ENCODE measurements around the gene ATG10.
"Not testable (repeated sequence)": the region's sequence is repeated elsewhere in the genome, so short reads cannot be mapped to it uniquely, and the experiment has no call there.

The ATG10 gene

DNA sequence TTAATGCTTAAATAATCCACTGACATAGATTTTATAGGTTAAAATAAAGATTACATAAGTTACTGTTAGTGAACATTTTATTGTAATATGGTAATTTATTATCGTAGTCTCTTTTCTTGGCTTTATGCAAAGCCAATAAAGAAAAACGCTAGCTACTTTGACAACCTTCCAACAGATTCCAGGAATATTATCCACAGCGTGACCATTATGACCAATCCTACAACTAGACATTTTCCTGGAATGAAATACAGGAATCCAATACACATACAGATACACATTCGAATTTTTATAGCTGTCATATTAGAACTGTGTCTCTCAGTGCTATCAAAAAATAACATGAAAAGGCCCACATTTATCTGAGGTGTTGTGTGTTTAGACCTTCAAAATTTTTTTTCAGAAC, 293.2 kb downstream of the ATG10 start:
- Histone ChIP-seq H3K36me3 (no peaks in the 10 kb centered on the region), H3K4me3 (ENCODE audit: low read depth in 1 of 2, low read length in 1 of 2) (no peak overlapping the region), H3K9me3 (no peaks in the 10 kb centered on the region), H3K27me3 (no peaks in the 10 kb centered on the region), H3K4me1 (ENCODE audit: control insufficient read depth in 1 of 2, insufficient read depth in 1 of 2, low read depth in 1 of 2, low read length in 1 of 2) (no peaks in the 10 kb centered on the region), H3K27ac (no peak overlapping the region)
- TF ChIP-seq, protein P1, sequence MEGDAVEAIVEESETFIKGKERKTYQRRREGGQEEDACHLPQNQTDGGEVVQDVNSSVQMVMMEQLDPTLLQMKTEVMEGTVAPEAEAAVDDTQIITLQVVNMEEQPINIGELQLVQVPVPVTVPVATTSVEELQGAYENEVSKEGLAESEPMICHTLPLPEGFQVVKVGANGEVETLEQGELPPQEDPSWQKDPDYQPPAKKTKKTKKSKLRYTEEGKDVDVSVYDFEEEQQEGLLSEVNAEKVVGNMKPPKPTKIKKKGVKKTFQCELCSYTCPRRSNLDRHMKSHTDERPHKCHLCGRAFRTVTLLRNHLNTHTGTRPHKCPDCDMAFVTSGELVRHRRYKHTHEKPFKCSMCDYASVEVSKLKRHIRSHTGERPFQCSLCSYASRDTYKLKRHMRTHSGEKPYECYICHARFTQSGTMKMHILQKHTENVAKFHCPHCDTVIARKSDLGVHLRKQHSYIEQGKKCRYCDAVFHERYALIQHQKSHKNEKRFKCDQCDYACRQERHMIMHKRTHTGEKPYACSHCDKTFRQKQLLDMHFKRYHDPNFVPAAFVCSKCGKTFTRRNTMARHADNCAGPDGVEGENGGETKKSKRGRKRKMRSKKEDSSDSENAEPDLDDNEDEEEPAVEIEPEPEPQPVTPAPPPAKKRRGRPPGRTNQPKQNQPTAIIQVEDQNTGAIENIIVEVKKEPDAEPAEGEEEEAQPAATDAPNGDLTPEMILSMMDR (IDR thresholded peaks at IDR 0.05): no peak

- H3K4me3 ChIP-seq (ENCODE audit: low read depth in 1 of 2, low read length in 1 of 2); H3K27me3 ChIP-seq; H3K27ac ChIP-seq; H3K9me3 ChIP-seq; H3K36me3 ChIP-seq; H3K4me1 ChIP-seq (ENCODE audit: control insufficient read depth in 1 of 2, insufficient read depth in 1 of 2, low read depth in 1 of 2, low read length in 1 of 2): not testable (repeated sequence)
These were observed 295.6 kb downstream of the ATG10 start for GRCh38 chr5:82267297-82267933.

DNA sequence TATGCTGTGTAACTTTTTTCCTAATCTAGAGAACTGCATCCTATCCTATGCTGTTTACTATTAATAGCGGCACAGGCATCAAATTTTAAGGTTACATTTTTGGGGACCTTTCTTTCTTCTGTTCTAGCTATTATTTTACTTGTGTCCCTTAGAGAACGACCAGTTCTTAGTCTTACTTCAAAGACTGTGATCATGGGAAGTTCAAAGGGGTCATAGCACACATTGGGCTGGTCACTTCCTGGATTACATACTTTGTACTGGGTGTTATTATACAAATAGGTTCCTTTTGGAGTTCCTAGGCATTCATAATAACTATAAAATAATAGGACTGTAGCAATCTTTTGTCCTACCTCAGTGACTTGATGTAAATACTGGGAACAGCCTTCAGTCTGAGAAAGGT, 297.5 kb downstream of the ATG10 start:
- H3K4me1 ChIP-seq (ENCODE audit: control insufficient read depth in 1 of 2, insufficient read depth in 1 of 2, low read depth in 1 of 2, low read length in 1 of 2); H3K27ac ChIP-seq; H3K36me3 ChIP-seq; H3K27me3 ChIP-seq; H3K4me3 ChIP-seq (ENCODE audit: low read depth in 1 of 2, low read length in 1 of 2); H3K9me3 ChIP-seq: not testable (repeated sequence)

GRCh38 chr5:82272571-82273356, 300.9 kb downstream of the ATG10 start:
- not testable (repeated sequence) for H3K4me1 ChIP-seq (ENCODE audit: control insufficient read depth in 1 of 2, insufficient read depth in 1 of 2, low read depth in 1 of 2, low read length in 1 of 2); H3K27ac ChIP-seq; H3K4me3 ChIP-seq (ENCODE audit: low read depth in 1 of 2, low read length in 1 of 2); H3K9me3 ChIP-seq; H3K27me3 ChIP-seq
- peaks cover 23% of the 10 kb centered on the region for H3K36me3 ChIP-seq

- not testable (repeated sequence) for H3K4me3 ChIP-seq (ENCODE audit: low read depth in 1 of 2, low read length in 1 of 2); H3K27ac ChIP-seq; H3K9me3 ChIP-seq; H3K27me3 ChIP-seq; H3K4me1 ChIP-seq (ENCODE audit: control insufficient read depth in 1 of 2, insufficient read depth in 1 of 2, low read depth in 1 of 2, low read length in 1 of 2)
- H3K36me3 ChIP-seq: peaks cover 23% of the 10 kb centered on the region
These were observed 301.6 kb downstream of the ATG10 start for GRCh38 chr5:82273426-82273825.

DNA sequence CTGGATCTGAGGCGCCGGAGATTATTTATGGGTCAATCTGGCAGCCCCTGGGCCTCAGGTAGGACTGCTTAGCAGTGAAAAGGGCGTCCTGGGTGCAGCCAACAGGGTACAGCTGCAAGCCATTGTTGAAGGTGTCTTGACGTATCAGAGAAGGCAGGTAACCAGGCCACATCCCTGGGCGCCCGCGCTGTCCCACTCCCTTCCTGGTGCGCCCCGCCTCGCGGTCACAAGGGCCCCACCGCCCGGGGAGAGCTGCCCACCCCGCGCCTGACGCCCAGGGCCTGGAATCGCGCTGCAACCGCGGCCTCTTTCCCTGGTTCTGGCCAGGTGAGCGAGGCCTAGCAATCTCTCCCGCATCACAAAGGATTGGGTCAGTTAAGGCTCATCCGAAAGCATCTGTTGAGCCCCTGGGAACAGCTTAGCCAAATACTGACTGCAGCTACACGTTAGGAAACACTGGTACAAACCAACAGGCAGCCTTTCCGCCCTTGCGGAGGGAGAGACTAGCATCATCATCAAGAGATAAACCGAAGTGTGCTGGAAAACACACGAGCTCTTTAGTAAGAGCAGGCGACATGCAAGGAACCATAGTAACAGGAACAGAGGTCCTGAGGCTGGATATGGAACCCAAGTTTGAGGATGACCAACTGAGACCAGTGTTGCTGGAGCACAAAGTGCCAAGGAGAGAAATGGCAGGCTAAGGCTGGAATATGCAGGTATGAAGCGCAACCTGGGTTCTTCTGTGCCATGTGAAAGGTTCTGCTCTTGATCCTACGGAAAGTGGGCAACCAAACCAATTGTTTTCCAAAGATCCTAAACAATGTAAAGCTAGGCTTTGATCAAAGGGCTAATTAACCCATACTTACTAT, 302.8 kb downstream of the ATG10 start:
- Histone ChIP-seq H3K27ac (no peak overlapping the region), H3K36me3 (peaks cover 23% of the 10 kb centered on the region), H3K27me3 (no peaks in the 10 kb centered on the region), H3K9me3 (no peaks in the 10 kb centered on the region), H3K4me1 (ENCODE audit: control insufficient read depth in 1 of 2, insufficient read depth in 1 of 2, low read depth in 1 of 2, low read length in 1 of 2) (peaks cover 12 to 13% of the 10 kb centered on the region in 2 experiments), H3K4me3 (ENCODE audit: low read depth in 1 of 2, low read length in 1 of 2) (no peak overlapping the region)
- TF ChIP-seq, protein P1 (IDR thresholded peaks at IDR 0.05): no peak

DNA sequence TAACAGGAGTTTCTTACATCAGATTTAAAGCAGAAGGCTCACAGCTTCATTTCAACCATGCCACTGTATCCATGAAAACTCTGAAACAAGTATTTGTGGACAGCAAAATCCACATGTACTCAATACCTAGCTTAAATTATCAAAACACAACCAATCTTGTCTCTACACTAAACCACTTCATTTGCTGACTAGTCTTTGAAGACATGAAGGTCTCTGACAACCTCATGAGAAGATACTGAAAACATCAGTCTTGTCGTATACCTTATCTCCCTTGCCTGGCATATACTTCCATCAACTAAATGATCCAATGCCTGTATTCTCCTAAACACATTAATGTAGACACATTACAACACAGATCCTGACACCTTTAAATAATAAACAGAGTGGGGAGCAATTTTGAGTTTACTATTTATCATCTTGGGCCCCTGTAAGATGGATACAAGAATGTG, 303.4 kb downstream of the ATG10 start:
- peaks cover 12 to 13% of the 10 kb centered on the region in 2 experiments for H3K4me1 ChIP-seq (ENCODE audit: control insufficient read depth in 1 of 2, insufficient read depth in 1 of 2, low read depth in 1 of 2, low read length in 1 of 2)
- H3K36me3 ChIP-seq: peaks cover 23% of the 10 kb centered on the region
- H3K27me3 ChIP-seq: no peaks in the 10 kb centered on the region
- H3K27ac ChIP-seq: no peak overlapping the region
- H3K9me3 ChIP-seq: no peaks in the 10 kb centered on the region
- TF ChIP-seq, protein P1 (IDR thresholded peaks at IDR 0.05): no peak
- H3K4me3 ChIP-seq (ENCODE audit: low read depth in 1 of 2, low read length in 1 of 2): no peak overlapping the region
